Measurements from ENCODE around the gene MAPK12.

The MAPK12 gene

GRCh38 chr22:50222508-50222907 lies 39.0 kb downstream of the MAPK12 start:
- H3K4me3 ChIP-seq (ENCODE audit: low read depth, low read length), result no peak overlapping the region
- no peak for DNase-seq (ENCODE audit: low read depth)
- TF ChIP-seq MYC (IDR thresholded peaks at IDR 0.05; ENCODE audit: low read depth, low read length) (no peak), POLR2A (IDR thresholded peaks at IDR 0.05; ENCODE audit: extremely low read depth, insufficient read length) (no peak), MAX (IDR thresholded peaks at IDR 0.05; ENCODE audit: low read depth, low read length) (no peak), CTCF (IDR thresholded peaks at IDR 0.05; ENCODE audit: low read depth, low read length) (no peak)

GRCh38 chr22:50221410-50222300 lies 39.8 kb downstream of the MAPK12 start:
- TF ChIP-seq CTCF (IDR thresholded peaks at IDR 0.05; ENCODE audit: low read depth, low read length) (no peak), MAX (IDR thresholded peaks at IDR 0.05; ENCODE audit: low read depth, low read length) (no peak), POLR2A (IDR thresholded peaks at IDR 0.05; ENCODE audit: extremely low read depth, insufficient read length) (no peak), MYC (IDR thresholded peaks at IDR 0.05; ENCODE audit: low read depth, low read length) (no peak)
- no peak overlapping the region for H3K4me3 ChIP-seq (ENCODE audit: low read depth, low read length)
- no peak for DNase-seq (ENCODE audit: low read depth)

- H3K4me3 ChIP-seq (ENCODE audit: low read depth, low read length), result no peak overlapping the region
- no peak for TF ChIP-seq CTCF (IDR thresholded peaks at IDR 0.05; ENCODE audit: low read depth, low read length)
- no peak for TF ChIP-seq POLR2A (IDR thresholded peaks at IDR 0.05; ENCODE audit: extremely low read depth, insufficient read length)
- no peak for TF ChIP-seq MYC (IDR thresholded peaks at IDR 0.05; ENCODE audit: low read depth, low read length)
- no peak for TF ChIP-seq MAX (IDR thresholded peaks at IDR 0.05; ENCODE audit: low read depth, low read length)
- no peak for DNase-seq (ENCODE audit: low read depth)
Observed at GRCh38 chr22:50220603-50221409, 40.7 kb downstream of the MAPK12 start.

- no peak for TF ChIP-seq MAX (IDR thresholded peaks at IDR 0.05; ENCODE audit: low read depth, low read length)
- TF ChIP-seq CTCF (IDR thresholded peaks at IDR 0.05; ENCODE audit: low read depth, low read length), result no peak
- TF ChIP-seq MYC (IDR thresholded peaks at IDR 0.05; ENCODE audit: low read depth, low read length), result no peak
- no peak for TF ChIP-seq POLR2A (IDR thresholded peaks at IDR 0.05; ENCODE audit: extremely low read depth, insufficient read length)
- DNase-seq (ENCODE audit: low read depth), result no peak
- H3K4me3 ChIP-seq (ENCODE audit: low read depth, low read length), result no peak overlapping the region
Observed at GRCh38 chr22:50219800-50220602, 41.5 kb downstream of the MAPK12 start.

- H3K4me3 ChIP-seq (ENCODE audit: low read depth, low read length), result no peak overlapping the region
- DNase-seq (ENCODE audit: low read depth), result peak; percentile 43
- TF ChIP-seq POLR2A (IDR thresholded peaks at IDR 0.05; ENCODE audit: extremely low read depth, insufficient read length) (no peak), MAX (IDR thresholded peaks at IDR 0.05; ENCODE audit: low read depth, low read length) (peak; percentile 89)
Observed at GRCh38 chr22:50218996-50219727, 42.3 kb downstream of the MAPK12 start.

All from NB4 (cell line).